Naive B cell (primary cell): ENCODE data around the gene TUBGCP6. TPM values are rescaled to one million over a fixed set of nuclear protein-coding genes. Genes with fewer than 3 reads are reported as not detected.
A peak's percentile ranks its signal among the peaks of the same experiment; 100 is the strongest.

Experiments used
- ATAC-seq, 2 donors: fragments of 150-1000 bp; cut with Tn5 transposase; 2 replicates each; pipeline ENCODE4 v1.10.0; 2021; ENCODE audit warnings: low read depth in 2 of 2, mild to moderate bottlenecking in 2 of 2, moderate library complexity in 2 of 2
- DNase-seq: peaks from one replicate; pipeline ENCODE4 v3.0.0; 2022
- H3K27ac Mint-ChIP-seq, 6 donors: one replicate each; pipeline ENCODE4 v1.8.0; 2020 to 2022; ENCODE audit warnings: mild to moderate bottlenecking in 6 of 6, mixed read lengths in 6 of 6, moderate library complexity in 5 of 6, inconsistent platforms in 2 of 6
- H3K27me3 Mint-ChIP-seq, 3 donors: one replicate each; pipeline ENCODE4 v1.8.0; 2021 to 2022; ENCODE audit warnings: mixed read lengths in 3 of 3, mild to moderate bottlenecking in 1 of 3
- H3K36me3 Mint-ChIP-seq, 2 donors: one replicate each; pipeline ENCODE4 v1.8.0; 2020 to 2022; ENCODE audit warnings: mixed read lengths in 2 of 2, inconsistent platforms in 1 of 2, mild to moderate bottlenecking in 1 of 2
- H3K4me1 Mint-ChIP-seq, 3 donors: one replicate each; pipeline ENCODE4 v1.8.0; 2020 to 2022; ENCODE audit warnings: mixed read lengths in 3 of 3, inconsistent platforms in 1 of 3, mild to moderate bottlenecking in 1 of 3, moderate library complexity in 1 of 3
- H3K4me3 Mint-ChIP-seq, 8 donors: one replicate each; pipeline ENCODE4 v1.8.0; 2020 to 2022; ENCODE audit warnings: mild to moderate bottlenecking in 8 of 8, mixed read lengths in 8 of 8, moderate library complexity in 8 of 8, inconsistent platforms in 2 of 8
- H3K9me3 Mint-ChIP-seq, 7 donors: one replicate each; pipeline ENCODE4 v1.8.0; 2020 to 2022; ENCODE audit warnings: mixed read lengths in 7 of 7, mild to moderate bottlenecking in 5 of 7, inconsistent platforms in 2 of 7, moderate library complexity in 1 of 7
- polyA plus RNA-seq, 6 donors: library from polyadenylated mRNA; unstranded; fragments of 300-500 nt; fragmentation: Illumina TruSeq; gene quantifications; one replicate each; pipeline ENCODE4 v1.2.3, GENCODE V29; 2021; ENCODE audit warnings: low read depth in 6 of 6

TUBGCP6 gene
- polyA plus RNA-seq, 6 donors from 2014 or later = 11.6 to 23.2 (median 14.2) TPM

DNA sequence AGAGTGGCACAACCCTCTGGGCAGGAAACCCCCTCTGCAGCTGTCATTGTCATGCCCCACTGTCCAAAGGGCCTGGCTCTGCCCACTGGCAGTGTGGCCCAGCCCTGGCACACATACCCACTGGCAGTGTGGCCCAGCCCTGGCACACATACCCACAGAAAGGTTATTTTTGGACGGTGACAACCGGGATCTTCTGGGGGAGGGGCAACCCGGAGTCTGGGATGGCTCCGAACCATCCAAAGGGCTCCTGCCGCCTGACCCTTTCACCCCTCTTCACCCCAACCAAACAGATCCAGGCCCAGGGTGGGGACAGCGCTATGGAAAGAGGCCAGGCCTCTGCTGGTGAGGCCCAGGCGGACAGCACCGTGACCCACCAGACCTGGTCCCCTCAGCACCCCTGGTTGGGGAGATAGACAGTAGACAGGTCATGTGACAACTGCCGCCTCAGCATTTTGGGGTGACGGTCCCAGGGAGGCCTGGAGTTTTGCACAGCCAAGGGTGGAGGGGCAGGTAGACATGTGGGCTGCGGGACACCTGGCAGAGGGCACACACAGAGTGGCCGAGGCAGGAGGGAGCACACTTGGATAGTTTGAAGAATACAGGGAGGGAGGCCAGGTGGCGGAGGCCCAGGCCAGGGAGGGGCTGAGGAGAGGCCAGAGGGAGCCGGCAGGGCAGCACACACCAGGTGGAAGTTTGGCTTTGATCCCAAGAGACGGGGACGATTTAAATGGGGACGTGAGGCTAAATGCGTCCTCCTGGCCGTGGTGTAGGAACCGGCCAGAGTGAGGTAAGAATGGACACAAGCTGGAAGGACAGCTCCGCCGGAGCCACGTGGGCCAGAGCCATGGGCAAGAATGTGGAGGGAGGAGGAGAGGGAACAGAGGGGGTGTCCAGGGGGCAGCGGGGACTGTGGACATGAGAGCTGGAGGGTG, 13.8 kb upstream of the TUBGCP6 start:
- H3K4me1 Mint-ChIP-seq = peaks cover 6 to 14% (median 11%) of the 10 kb centered on the region in 3 donors
- no peaks in the 10 kb centered on the region for H3K36me3 Mint-ChIP-seq
- H3K27ac Mint-ChIP-seq = no peak overlapping the region
- DNase-seq (no peak), ATAC-seq (peak; percentile 26 to 34)
- peak overlapping the region in 3 of 8 donors; percentile 15 to 32 (median 24) for H3K4me3 Mint-ChIP-seq
- H3K9me3 Mint-ChIP-seq = no peaks in the 10 kb centered on the region
- H3K27me3 Mint-ChIP-seq = peaks cover 0 to 35% (median 9%) of the 10 kb centered on the region in 3 donors

DNA sequence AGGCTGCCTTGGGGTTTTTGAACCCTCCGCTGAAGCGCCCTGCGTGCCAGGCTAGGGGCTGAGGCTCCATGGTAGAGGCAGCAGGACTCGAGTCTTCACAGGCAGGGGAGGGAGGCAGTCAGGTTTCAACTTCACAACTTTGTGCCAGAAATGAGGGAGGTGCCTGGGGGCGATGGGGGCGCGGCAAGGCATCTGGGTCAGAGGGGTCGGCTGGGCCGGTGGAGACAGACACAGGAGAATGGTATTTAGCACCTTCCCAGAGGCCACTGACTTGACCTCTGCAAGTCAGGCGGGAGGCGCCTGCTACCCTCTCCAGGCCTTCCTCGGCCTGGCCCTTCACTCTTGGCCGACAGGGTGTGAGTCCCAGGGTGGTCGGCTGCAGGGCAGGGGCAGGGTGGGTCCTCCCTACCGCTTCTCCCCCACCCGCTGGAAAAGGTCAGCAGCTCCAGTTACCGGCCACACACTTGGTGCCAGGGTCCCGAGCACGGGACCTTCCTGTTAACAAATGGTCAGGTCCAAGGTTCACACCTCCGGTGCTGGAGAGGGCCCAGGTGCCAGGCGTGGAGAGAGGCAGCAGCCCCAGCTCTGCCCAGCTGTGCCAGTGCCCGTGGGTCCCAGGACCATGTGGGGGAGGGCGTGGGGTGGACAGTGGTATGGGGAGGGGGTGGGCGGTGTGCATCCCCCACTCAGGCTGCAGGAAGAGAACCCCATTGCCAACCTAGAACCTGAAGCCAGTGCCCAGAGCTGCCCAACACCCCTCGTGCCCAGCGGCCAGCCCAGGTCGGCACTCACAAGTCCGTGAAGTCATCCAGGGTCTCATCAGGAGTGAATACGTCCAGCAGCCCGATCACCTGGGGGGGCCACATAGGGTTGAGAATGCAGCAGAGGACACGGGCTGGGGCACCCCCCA, 12.9 kb upstream of the TUBGCP6 start:
- Mint-ChIP-seq H3K4me1 (peaks cover 6 to 9% (median 9%) of the 10 kb centered on the region in 3 donors), H3K4me3 (no peak overlapping the region), H3K27me3 (peaks cover 0 to 26% (median 9%) of the 10 kb centered on the region in 3 donors), H3K27ac (peak overlapping the region in 2 of 6 donors; percentile 15 to 16), H3K36me3 (no peaks in the 10 kb centered on the region), H3K9me3 (no peaks in the 10 kb centered on the region)
- no peak for ATAC-seq
- no peak for DNase-seq

- Mint-ChIP-seq H3K36me3 (no peaks in the 10 kb centered on the region), H3K27me3 (peaks cover 0 to 19% (median 3%) of the 10 kb centered on the region in 3 donors), H3K4me3 (no peak overlapping the region), H3K4me1 (peaks cover 2 to 5% (median 2%) of the 10 kb centered on the region in 3 donors), H3K27ac (peak overlapping the region in 1 of 6 donors; percentile 15), H3K9me3 (no peaks in the 10 kb centered on the region)
- ATAC-seq (no peak), DNase-seq (no peak)
Measured at GRCh38 chr22:50257041-50257440, 12.2 kb upstream of the TUBGCP6 start.

GRCh38 chr22:50256258-50256862, 11.5 kb upstream of the TUBGCP6 start:
- no peaks in the 10 kb centered on the region for H3K36me3 Mint-ChIP-seq
- H3K27ac Mint-ChIP-seq = no peak overlapping the region
- no peaks in the 10 kb centered on the region for H3K9me3 Mint-ChIP-seq
- H3K27me3 Mint-ChIP-seq = peaks cover 0 to 17% (median 0%) of the 10 kb centered on the region in 3 donors
- no peak for ATAC-seq
- DNase-seq = no peak
- no peak overlapping the region for H3K4me3 Mint-ChIP-seq
- peaks cover 0 to 3% (median 0%) of the 10 kb centered on the region in 3 donors for H3K4me1 Mint-ChIP-seq

- DNase-seq (no peak), ATAC-seq (no peak)
- peaks cover 0 to 3% (median 0%) of the 10 kb centered on the region in 3 donors for H3K4me1 Mint-ChIP-seq
- H3K27ac Mint-ChIP-seq = no peak overlapping the region
- H3K4me3 Mint-ChIP-seq = no peak overlapping the region
- no peaks in the 10 kb centered on the region for H3K9me3 Mint-ChIP-seq
- no peaks in the 10 kb centered on the region for H3K36me3 Mint-ChIP-seq
- peaks cover 0 to 17% (median 0%) of the 10 kb centered on the region in 3 donors for H3K27me3 Mint-ChIP-seq
Measured at GRCh38 chr22:50255607-50256006, 10.8 kb upstream of the TUBGCP6 start.

DNA sequence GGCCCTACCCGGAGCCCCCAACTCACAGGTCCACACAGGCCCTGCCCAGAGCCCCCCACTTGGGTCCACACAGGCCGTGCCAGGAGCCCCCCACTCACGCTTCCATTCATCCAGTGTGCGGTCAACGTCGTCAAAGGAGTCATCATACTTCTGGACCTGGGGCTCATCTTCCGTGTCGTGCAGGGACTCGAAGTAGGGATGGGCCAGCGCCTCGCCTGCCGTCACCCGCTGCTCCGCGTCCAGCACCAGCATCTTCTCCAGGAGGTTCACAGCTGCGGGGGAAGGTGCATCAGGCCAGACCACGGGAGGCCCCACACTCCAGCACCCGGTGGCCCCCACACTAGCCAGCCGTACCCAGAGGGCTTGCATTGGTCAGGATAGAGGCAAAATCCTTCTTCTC, 10.3 kb upstream of the TUBGCP6 start:
- Mint-ChIP-seq H3K9me3 (no peaks in the 10 kb centered on the region), H3K27me3 (peaks cover 0 to 17% (median 0%) of the 10 kb centered on the region in 3 donors), H3K27ac (no peak overlapping the region), H3K4me3 (no peak overlapping the region), H3K4me1 (peaks cover 3 to 4% (median 3%) of the 10 kb centered on the region in 3 donors), H3K36me3 (no peaks in the 10 kb centered on the region)
- DNase-seq (no peak), ATAC-seq (no peak)

DNA sequence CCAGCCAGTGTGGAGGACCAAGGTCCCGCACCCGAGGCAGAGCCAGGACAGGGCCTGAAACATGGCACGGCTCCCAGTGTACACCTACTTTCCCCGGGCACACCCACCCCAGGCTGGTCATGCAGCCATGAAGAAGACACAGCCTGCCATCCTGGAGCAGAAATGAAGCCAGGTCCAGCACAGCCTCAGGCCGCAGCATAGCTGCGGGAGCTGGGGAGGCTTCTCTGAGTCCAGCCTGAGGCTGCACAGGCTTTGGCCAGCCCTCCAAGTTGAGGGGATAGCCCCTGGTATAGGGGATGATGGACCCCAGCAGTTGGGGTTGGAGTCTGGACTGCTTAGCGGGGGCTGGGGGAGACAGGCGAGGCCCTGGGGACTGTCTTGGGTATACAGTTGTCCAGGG, 9.1 kb upstream of the TUBGCP6 start:
- no peak overlapping the region for H3K4me3 Mint-ChIP-seq

DNA sequence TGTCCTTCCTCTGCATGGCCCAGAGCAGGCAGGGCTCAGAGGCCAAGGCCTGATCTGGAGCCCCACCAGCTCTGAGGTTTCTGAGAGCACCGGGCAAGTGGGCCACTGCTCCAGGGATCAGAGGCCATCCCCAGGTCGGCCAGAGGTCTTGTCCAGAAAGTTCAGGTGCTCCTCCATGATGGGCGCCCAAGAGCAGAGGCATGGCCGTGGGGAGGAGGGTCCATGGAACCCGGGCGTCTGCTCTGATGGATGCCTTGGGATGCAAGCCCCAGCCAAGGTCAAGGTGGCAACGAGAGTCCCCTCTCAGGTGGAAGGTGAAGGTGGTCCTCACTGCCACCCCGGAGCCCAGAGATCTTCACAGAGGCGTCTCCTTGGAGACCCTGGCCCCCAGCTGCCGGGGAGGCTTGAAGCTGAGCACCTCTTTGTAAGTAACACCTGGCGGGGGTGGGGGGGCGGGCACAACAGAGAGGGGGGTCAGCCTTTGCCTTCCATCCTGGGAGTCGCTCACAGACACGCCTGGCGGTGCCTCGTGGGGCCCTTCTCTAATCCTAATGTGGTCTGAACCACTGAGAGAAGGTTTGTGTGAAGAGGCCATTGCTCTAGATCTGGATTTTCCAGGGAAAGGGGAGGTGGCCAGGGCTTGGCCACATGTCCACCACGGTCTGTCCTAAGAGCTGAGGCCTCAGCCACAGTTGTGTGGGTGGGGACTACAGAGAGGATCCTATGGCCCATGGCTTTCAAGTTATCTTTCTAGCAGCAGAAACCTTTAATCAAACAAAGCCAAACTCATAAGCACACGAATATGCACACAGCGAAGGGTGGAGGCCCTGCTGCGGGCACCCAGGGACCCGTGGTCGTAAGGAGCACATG, 8.5 kb upstream of the TUBGCP6 start:
- Mint-ChIP-seq H3K27ac (no peak overlapping the region), H3K27me3 (peaks cover 0 to 3% (median 0%) of the 10 kb centered on the region in 3 donors), H3K9me3 (no peaks in the 10 kb centered on the region), H3K4me3 (no peak overlapping the region), H3K36me3 (no peaks in the 10 kb centered on the region), H3K4me1 (peaks cover 3 to 5% (median 5%) of the 10 kb centered on the region in 3 donors)
- DNase-seq (no peak), ATAC-seq (no peak)

More for the DNA sequence above, 9.1 kb upstream of the TUBGCP6 start:
- H3K9me3 Mint-ChIP-seq = no peaks in the 10 kb centered on the region
- peak overlapping the region in 2 of 6 donors; percentile 9 to 59 for H3K27ac Mint-ChIP-seq
- H3K4me1 Mint-ChIP-seq = peaks cover 3 to 5% (median 5%) of the 10 kb centered on the region in 3 donors
- no peak for ATAC-seq
- DNase-seq = no peak
- H3K36me3 Mint-ChIP-seq = no peaks in the 10 kb centered on the region
- peaks cover 0 to 10% (median 0%) of the 10 kb centered on the region in 3 donors for H3K27me3 Mint-ChIP-seq

GRCh38 chr22:50252082-50253045, 7.5 kb upstream of the TUBGCP6 start:
- H3K36me3 Mint-ChIP-seq = no peaks in the 10 kb centered on the region
- DNase-seq = peak; percentile 70
- H3K4me3 Mint-ChIP-seq = peak overlapping the region; percentile 60 to 87 (median 76)
- no peaks in the 10 kb centered on the region for H3K9me3 Mint-ChIP-seq
- peak overlapping the region in 5 of 6 donors; percentile 13 to 83 (median 69) for H3K27ac Mint-ChIP-seq
- H3K27me3 Mint-ChIP-seq = no peaks in the 10 kb centered on the region
- peak; percentile 77 to 79 for ATAC-seq
- H3K4me1 Mint-ChIP-seq = peaks cover 7 to 11% (median 10%) of the 10 kb centered on the region in 3 donors

DNA sequence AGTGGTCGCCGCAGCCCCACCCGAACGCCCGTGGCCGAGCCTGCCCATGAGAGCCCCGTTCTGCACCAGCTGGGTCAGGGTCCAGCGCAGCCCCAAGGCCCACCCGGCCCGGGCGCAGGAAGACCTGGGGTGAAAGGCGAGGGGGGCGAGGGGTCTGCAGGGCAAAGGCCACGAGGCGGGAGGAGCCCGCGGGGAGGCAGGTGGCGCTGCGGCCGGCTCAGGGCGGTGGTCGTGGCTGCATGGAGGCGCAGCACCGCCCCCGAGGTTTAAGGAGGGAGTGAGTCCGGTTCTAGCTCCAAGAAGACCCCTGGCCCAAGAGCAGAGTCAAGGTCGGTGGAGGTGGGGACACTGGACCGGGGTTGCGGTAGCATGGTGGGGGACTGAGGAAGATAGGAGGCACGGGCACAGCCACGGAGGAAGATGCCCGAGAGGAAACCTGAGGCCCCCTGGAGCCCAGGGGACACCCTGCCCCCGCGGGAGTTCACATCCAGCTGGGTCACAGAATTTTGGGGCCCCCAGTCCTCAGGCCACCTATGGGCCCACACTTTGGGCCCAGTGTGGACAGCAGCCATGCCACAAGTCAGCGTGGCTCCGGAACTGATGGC, 6.8 kb upstream of the TUBGCP6 start:
- Mint-ChIP-seq H3K27me3 (no peaks in the 10 kb centered on the region), H3K4me1 (peaks cover 7 to 15% (median 12%) of the 10 kb centered on the region in 3 donors), H3K9me3 (no peaks in the 10 kb centered on the region), H3K36me3 (no peaks in the 10 kb centered on the region), H3K4me3 (peak overlapping the region; percentile 29 to 84 (median 72)), H3K27ac (peak overlapping the region in 5 of 6 donors; percentile 13 to 83 (median 44))
- ATAC-seq = peak; percentile 19 to 28
- DNase-seq = no peak
